ENCODE results near the gene ZBTB7C.
A peak's percentile ranks its signal among the peaks of the same experiment; 100 is the strongest.

ZBTB7C gene

GRCh38 chr18:48376406-48376805, 32.8 kb downstream of the ZBTB7C start:
- Histone ChIP-seq H3K27me3 (ENCODE audit: control insufficient read depth, insufficient read depth, low read length) (no peaks in the 10 kb centered on the region), H3K27ac (no peak overlapping the region), H3K9me3 (ENCODE audit: control insufficient read depth, low read length) (no peaks in the 10 kb centered on the region), H3K4me1 (peaks cover 6% of the 10 kb centered on the region), H3K4me2 (ENCODE audit: low read length) (no peak overlapping the region), H3K79me2 (no peaks in the 10 kb centered on the region), H3K36me3 (ENCODE audit: control insufficient read depth, insufficient read depth, low read length) (no peaks in the 10 kb centered on the region), H3K9ac (no peak overlapping the region), H2AFZ (no peak overlapping the region), H3K4me3 (ENCODE audit: low read depth, low read length) (no peak overlapping the region)
- TF ChIP-seq CTCF (IDR thresholded peaks at IDR 0.05), result no peak

- Histone ChIP-seq H3K4me3 (ENCODE audit: low read depth, low read length) (no peak overlapping the region), H3K36me3 (ENCODE audit: control insufficient read depth, insufficient read depth, low read length) (no peaks in the 10 kb centered on the region), H3K4me1 (peaks cover 6% of the 10 kb centered on the region), H3K9me3 (ENCODE audit: control insufficient read depth, low read length) (no peaks in the 10 kb centered on the region), H3K9ac (no peak overlapping the region), H3K79me2 (no peaks in the 10 kb centered on the region), H2AFZ (no peak overlapping the region), H3K27ac (no peak overlapping the region), H3K4me2 (ENCODE audit: low read length) (no peak overlapping the region), H3K27me3 (ENCODE audit: control insufficient read depth, insufficient read depth, low read length) (no peaks in the 10 kb centered on the region)
- TF ChIP-seq CTCF (IDR thresholded peaks at IDR 0.05), result no peak
Observed at GRCh38 chr18:48375150-48375800, 33.9 kb downstream of the ZBTB7C start.

GRCh38 chr18:48374423-48375149, 34.6 kb downstream of the ZBTB7C start:
- H3K9me3 ChIP-seq (ENCODE audit: control insufficient read depth, low read length), result no peaks in the 10 kb centered on the region
- TF ChIP-seq CTCF (IDR thresholded peaks at IDR 0.05), result no peak
- peak overlapping the region; percentile 43 for H3K4me2 ChIP-seq (ENCODE audit: low read length)
- H3K36me3 ChIP-seq (ENCODE audit: control insufficient read depth, insufficient read depth, low read length), result no peaks in the 10 kb centered on the region
- H2AFZ ChIP-seq, result no peak overlapping the region
- H3K4me3 ChIP-seq (ENCODE audit: low read depth, low read length), result no peak overlapping the region
- no peak overlapping the region for H3K27ac ChIP-seq
- H3K4me1 ChIP-seq, result peaks cover 6% of the 10 kb centered on the region
- H3K9ac ChIP-seq, result no peak overlapping the region
- H3K27me3 ChIP-seq (ENCODE audit: control insufficient read depth, insufficient read depth, low read length), result no peaks in the 10 kb centered on the region
- no peaks in the 10 kb centered on the region for H3K79me2 ChIP-seq

GRCh38 chr18:48371854-48372602, 37.2 kb downstream of the ZBTB7C start:
- Histone ChIP-seq H3K27ac (no peak overlapping the region), H3K27me3 (ENCODE audit: control insufficient read depth, insufficient read depth, low read length) (no peaks in the 10 kb centered on the region), H3K4me3 (ENCODE audit: low read depth, low read length) (no peak overlapping the region), H3K36me3 (ENCODE audit: control insufficient read depth, insufficient read depth, low read length) (no peaks in the 10 kb centered on the region), H2AFZ (no peak overlapping the region), H3K9me3 (ENCODE audit: control insufficient read depth, low read length) (no peaks in the 10 kb centered on the region), H3K9ac (no peak overlapping the region), H3K79me2 (no peaks in the 10 kb centered on the region), H3K4me2 (ENCODE audit: low read length) (no peak overlapping the region), H3K4me1 (peaks cover 6% of the 10 kb centered on the region)
- TF ChIP-seq CTCF (IDR thresholded peaks at IDR 0.05), result no peak
